Keratinocyte (primary cell): Measurements from ENCODE around the gene GNG8.

Experiments used
- CTCF ChIP-seq, 3 experiments: IDR thresholded peaks in 1 of 3; conservative IDR thresholded peaks in 1 of 3; optimal IDR thresholded peaks in 1 of 3; 2 replicates in 2 of 3; 3 replicates in 1 of 3; pipeline versions ENCODE3 to v1.5.1; 2011; ENCODE audit warnings: low read length in 3 of 3, mild to moderate bottlenecking in 3 of 3, moderate library complexity in 2 of 3, control low read depth in 1 of 3, inconsistent platforms in 1 of 3; ENCODE audit not compliant: insufficient read depth in 2 of 3; ENCODE audit errors: extremely low read depth in 1 of 3
- EZH2 ChIP-seq: IDR thresholded peaks from one replicate; pipeline ENCODE4 v1.6.1; 2012; ENCODE audit warnings: inconsistent platforms, mild to moderate bottlenecking, low read length, moderate library complexity

- TF ChIP-seq CTCF (optimal IDR thresholded peaks at IDR 0.05 in 1 of 3, IDR thresholded peaks at IDR 0.05 in 1 of 3, conservative IDR thresholded peaks at IDR 0.05 in 1 of 3; ENCODE audit: extremely low read depth in 1 of 3, insufficient read depth in 2 of 3, low read length in 3 of 3) = no peak
- TF ChIP-seq EZH2 = no peak
Measured at GRCh38 chr19:46670813-46671212, 34.8 kb upstream of the GNG8 start.
